SIG-M5 treated with dmso at 0.1 percent for 504 hours (cell line): ENCODE results near the gene ZBTB37.
"Not testable (repeated sequence)": the region's sequence is repeated elsewhere in the genome, so short reads cannot be mapped to it uniquely, and the experiment has no call there.

ENCODE experiments used
- DNase-seq: peaks from one replicate; lab custom pipeline; 2025; ENCODE audit not compliant: unreplicated experiment; lab: John Stamatoyannopoulos, UW

The ZBTB37 gene

GRCh38 chr1:173900992-173901391 is 32.8 kb downstream of the ZBTB37 start:
- DNase-seq = no peak

DNA sequence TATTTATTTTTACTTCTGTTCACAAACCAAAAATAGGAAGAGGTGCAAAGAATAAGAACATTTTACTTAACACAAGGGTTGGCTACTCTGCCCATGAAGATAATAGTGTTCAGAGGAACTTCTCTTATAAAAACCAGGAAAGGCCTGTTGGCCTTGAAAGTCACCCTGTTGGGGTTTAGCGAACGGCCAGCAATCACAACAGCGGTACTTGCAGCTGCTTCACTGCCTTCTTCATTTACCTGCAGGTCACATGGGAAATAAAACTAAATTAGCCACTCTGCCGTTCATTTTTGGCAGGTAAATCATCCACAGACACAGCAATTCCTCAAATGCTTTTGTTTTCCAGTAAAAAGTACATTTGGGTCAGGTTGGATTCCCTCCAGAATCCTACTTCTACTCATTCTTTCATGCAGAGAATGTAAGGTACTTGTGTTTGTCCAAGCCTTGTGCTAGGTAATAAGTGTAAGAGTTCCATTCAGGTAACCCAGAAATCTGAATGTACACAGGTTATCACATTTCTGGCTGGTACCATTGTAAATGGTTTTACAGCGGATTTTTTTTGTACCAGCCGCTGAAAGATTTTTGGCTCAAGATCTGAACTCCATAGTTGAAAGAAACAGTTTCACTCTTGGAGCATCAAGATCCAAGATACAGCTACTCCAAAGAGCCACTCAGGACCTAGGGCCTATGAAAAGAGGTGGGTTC is 35.8 kb downstream of the ZBTB37 start:
- DNase-seq = no peak

- no peak for DNase-seq
These were observed 44.9 kb downstream of the ZBTB37 start for GRCh38 chr1:173913111-173913510.

DNA sequence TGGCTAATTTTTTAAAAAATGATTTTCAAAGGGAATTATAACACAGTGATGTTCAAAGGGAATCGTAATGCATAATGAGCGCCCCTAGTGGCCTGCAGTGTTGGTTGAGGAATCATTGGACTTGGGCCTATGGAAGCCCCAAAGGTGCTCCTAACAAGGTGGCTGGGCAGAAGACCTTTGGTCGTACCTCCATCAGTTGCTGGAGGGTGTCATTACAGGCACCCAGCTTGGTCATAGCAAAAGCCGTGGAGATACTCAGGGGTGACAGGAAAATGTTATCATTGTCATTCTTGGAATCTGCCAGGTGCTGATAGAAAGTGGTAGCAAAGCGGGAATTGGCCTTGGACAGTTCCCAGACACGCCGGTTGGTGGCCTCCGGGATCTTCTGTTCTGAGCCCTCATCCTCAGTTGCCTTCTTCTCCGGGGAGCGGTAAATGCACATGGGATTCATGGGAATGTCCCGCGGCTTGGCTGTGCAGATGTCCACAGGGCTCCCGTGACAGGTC is 46.2 kb downstream of the ZBTB37 start:
- DNase-seq = peak; percentile 49

DNA sequence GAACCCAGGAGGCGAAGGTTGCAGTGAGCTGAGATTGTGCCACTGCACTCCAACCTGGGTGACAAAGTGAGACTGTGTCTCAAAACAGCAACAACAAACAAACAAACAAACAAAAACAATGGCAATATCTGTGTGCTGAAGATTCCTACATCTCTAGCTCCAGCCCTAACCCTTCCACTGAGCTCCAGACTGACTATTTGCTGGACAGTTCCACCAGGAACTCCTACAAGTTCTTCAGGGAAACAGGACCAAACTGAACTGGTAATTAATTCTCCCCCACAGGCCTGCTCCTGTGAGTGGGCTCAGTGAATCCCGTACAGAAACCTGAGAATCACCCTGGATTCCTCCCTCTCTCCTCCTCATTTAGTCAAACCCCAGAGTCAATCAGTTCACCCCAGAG is 47.4 kb downstream of the ZBTB37 start:
- no peak for DNase-seq

- DNase-seq = no peak
These were observed 48.5 kb downstream of the ZBTB37 start for GRCh38 chr1:173916667-173917066.

DNA sequence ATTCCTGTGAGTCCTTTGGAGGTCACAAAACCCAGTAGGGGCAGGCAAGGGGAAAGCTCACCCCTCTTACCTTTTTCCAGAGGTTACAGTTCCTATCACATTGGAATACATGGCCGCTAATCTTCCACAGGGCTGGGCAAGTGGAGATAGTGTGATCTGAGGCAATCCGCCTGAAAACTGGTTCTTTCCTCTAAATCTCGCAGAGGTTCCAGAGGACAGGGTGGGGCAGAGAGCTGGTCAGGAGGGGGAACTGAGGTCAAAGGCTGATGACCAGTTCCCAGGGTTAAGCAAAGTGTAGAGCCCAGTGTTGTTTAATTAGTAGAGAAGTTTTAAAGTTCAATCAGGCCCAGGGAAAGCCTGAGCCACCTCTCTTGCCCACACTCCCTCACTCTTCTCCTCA is 49.0 kb downstream of the ZBTB37 start, which contains the start of gene SERPINC1:
SERPINC1 (minus strand) TSS at position 179 of the 400 bp plus-strand sequence; CDS start at position 111, 68 bp downstream.
- no peak for DNase-seq

DNA sequence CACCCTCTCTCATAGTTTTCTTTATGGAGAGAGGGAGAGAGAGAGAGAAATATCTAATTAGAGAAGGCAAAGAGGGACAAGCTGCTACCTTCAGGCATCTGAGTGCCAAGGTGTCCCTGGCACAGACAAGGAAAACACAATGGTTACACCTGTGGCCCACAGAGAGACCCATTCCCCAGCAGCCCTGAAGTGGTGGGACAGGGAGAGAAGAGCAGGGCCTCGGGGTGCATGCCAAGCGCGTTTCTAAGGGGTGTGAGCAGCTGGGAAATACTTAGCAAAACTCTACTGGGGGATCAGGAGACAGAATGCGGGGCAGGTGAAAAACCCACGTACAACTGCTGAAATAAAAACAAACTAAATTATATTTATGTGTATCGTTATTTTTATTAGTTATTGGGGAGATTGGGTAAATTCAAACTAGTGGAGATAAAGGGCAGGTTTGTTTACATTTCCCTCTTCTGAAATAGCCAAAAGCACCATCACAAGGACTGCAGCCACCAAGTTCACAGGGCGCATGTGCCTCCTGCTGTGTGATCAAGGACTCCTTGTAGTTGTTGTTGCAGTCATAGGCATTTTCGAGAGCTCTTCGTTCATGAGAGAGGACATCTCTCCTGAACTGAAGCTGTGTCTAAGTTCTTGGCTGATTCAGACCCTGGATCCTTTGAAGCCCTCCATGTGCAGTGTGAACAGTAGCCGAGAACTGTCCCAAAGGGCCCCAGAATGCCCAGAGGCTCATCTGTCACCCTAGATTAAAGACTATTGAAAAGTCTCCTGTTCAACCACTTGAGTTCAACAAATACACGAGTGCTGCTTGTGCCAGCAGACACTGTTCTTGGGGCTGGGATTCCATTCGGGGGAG is 49.7 kb downstream of the ZBTB37 start:
- no peak for DNase-seq

DNA sequence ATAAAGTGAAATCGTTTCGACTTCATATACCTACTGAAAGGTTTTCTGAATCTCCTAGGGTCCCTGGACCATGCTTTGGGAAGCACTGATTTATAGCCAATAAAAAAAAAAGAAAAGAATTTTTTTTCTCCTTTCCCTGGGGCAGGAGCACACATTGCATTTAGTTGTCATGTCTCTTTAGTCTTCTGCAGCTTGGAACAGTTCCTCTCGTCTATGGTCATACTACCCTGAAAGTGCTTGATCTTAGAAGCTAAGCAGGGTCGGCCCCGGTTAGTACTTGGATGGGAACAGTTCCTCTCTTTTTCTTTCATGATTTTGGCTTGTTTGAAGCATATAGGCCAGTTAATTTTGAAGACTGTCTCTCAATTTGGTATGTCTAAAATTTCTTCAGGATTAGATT is 52.7 kb downstream of the ZBTB37 start:
- no peak for DNase-seq

DNA sequence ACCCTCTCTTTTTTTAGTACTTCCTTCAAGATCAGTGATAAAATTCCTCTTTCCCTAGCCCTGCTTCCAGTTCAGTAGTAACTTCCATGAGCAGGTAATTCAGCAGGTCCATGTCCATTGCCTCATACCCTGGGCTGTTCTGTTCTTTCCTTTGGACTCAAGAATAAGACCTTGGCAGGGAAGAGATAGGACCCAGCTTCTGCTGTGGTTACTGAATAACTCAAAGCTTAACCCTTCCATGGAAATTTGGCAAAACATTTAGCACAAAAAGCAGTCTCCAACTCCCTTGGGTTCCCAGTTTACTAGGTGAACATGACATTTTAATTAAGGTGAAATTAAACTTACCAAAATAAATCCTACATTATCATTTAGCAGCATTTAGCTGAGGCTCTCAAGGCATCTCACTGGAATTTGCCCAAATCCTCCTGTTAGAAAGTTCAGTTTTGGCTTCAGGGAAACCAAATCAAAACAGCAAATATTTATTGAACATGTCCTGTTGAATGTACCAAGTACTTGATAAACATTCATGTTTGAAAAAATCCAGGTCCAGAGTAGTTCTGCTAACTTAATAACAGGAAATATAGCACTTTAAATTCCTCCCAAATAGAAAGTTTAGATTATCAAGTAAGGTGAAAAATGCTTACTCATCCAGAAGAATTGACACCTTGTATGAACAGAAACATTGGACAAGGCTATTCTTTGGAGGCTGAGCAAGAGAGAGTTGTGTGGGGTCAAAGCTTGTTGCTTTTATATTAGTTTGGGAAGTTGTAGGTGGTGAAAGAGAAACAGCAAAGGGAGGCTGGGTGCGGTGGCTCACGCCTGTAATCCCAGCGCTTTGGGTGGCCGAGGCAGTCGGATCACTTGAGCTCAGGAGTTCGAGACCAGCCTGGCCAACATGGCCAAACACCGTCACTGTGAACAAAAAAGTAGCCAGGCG is 57.4 kb downstream of the ZBTB37 start:
- DNase-seq = no peak

- DNase-seq = not testable (repeated sequence)
These were observed 62.4 kb downstream of the ZBTB37 start for GRCh38 chr1:173930541-173930940.

- DNase-seq = no peak
These were observed 66.3 kb downstream of the ZBTB37 start for GRCh38 chr1:173934440-173934839.

DNA sequence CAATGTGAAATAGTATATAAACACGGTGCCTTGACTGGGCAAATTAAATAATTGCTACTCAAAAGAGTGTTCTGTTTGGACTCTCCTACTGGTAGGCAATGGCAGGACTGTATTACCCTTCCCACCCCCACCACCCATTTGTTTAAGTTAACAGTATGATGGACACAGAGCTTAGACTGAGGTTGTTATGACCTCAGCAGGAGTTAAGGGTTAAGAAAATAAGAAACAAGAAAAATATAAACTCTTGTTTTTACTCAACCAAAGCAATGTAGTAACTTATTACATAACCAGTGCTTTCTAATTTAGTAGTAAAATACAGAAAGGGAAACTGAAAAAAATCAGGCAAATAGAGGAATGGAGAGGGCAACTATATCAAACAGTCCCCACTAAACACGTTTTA is 68.9 kb downstream of the ZBTB37 start:
- DNase-seq = no peak

DNA sequence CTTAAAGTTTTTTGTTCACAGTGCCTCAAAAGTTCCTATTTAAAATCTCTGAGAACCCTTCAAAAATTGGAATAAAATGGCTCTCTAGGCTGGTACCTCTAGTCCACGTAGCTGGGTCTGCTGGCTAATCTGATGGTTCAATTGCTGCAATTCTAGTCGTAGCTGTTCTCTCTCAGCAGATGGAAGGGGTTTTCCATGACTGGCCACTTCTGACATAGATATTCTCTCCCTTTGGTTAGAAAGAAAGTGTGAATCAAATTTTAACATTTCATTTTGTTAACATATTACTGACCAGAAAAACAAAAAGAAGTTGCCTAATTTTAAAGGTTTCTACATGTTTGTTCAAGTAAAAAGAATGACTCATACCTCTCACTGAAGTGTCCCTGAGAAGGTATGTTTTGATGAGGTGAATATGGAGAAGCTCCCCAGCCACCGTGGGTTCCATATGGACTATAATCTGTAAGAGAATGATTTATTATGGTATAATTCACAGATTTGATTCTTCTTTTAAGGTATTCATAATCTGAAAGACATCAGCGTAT is 78.3 kb downstream of the ZBTB37 start:
- DNase-seq = no peak

- no peak for DNase-seq
These were observed 80.4 kb downstream of the ZBTB37 start for GRCh38 chr1:173948594-173948993.
